ENCODE results near the gene ZBTB20.

DNA sequence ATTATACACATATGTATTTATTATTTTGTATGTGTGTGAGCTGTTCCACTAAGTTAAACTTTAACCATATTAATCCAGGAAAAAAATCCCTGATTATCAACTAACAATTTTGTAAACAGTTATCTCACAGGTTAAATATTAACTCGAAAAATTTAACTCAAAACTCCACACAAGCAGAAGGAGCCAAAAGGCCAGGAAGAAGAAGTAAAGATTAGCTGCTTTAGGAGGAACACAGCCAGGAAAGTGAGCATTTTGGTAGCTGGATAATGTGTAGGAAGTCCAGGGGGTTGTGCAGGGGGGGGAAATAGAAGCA, 428.2 kb downstream of the ZBTB20 start:
- TF ChIP-seq POLR2A (IDR thresholded peaks at IDR 0.05) = no peak
- TF ChIP-seq, protein P1, sequence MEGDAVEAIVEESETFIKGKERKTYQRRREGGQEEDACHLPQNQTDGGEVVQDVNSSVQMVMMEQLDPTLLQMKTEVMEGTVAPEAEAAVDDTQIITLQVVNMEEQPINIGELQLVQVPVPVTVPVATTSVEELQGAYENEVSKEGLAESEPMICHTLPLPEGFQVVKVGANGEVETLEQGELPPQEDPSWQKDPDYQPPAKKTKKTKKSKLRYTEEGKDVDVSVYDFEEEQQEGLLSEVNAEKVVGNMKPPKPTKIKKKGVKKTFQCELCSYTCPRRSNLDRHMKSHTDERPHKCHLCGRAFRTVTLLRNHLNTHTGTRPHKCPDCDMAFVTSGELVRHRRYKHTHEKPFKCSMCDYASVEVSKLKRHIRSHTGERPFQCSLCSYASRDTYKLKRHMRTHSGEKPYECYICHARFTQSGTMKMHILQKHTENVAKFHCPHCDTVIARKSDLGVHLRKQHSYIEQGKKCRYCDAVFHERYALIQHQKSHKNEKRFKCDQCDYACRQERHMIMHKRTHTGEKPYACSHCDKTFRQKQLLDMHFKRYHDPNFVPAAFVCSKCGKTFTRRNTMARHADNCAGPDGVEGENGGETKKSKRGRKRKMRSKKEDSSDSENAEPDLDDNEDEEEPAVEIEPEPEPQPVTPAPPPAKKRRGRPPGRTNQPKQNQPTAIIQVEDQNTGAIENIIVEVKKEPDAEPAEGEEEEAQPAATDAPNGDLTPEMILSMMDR (IDR thresholded peaks at IDR 0.05) = no peak

Measured in right lobe of liver (tissue), 4 donors.